Nephron progenitor cell (in vitro differentiated cells): ENCODE results near the gene PGM3.

Experiments
- DNase-seq: peaks from one replicate; pipeline ENCODE4 v3.0.0; 2021
- H3K27ac Mint-ChIP-seq: 2 replicates; pipeline ENCODE4 v1.8.0; 2021; ENCODE audit warnings: mild to moderate bottlenecking, moderate library complexity, mixed read lengths
- H3K27me3 Mint-ChIP-seq: 2 replicates; pipeline ENCODE4 v1.8.0; 2021; ENCODE audit warnings: mild to moderate bottlenecking, low read depth, mixed read lengths; ENCODE audit not compliant: poor library complexity
- H3K36me3 Mint-ChIP-seq: 2 replicates; pipeline ENCODE4 v1.8.0; 2021; ENCODE audit warnings: low read depth, mixed read lengths
- H3K4me1 Mint-ChIP-seq: 2 replicates; pipeline ENCODE4 v1.8.0; 2021; ENCODE audit warnings: mixed read lengths
- H3K4me3 Mint-ChIP-seq: 2 replicates; pipeline ENCODE4 v1.8.0; 2021; ENCODE audit warnings: mild to moderate bottlenecking, moderate library complexity, mixed read lengths
- H3K9me3 Mint-ChIP-seq: 2 replicates; pipeline ENCODE4 v1.8.0; 2021; ENCODE audit warnings: mild to moderate bottlenecking, moderate library complexity, mixed read lengths
- TF ChIP-seq, protein P1 (sequence below): fragments of 200-600 bp; sonication (generic); IDR thresholded peaks from 2 replicates; pipeline ENCODE4 v1.5.0; 2021; ENCODE audit warnings: antibody characterized with exemption

PGM3 gene

GRCh38 chr6:83119742-83120300, 73.2 kb downstream of the PGM3 start:
- Mint-ChIP-seq H3K27ac (no peak overlapping the region), H3K9me3 (no peaks in the 10 kb centered on the region), H3K4me3 (no peak overlapping the region), H3K27me3 (no peaks in the 10 kb centered on the region), H3K4me1 (no peaks in the 10 kb centered on the region), H3K36me3 (peaks cover 13% of the 10 kb centered on the region)
- no peak for DNase-seq
- TF ChIP-seq, protein P1, sequence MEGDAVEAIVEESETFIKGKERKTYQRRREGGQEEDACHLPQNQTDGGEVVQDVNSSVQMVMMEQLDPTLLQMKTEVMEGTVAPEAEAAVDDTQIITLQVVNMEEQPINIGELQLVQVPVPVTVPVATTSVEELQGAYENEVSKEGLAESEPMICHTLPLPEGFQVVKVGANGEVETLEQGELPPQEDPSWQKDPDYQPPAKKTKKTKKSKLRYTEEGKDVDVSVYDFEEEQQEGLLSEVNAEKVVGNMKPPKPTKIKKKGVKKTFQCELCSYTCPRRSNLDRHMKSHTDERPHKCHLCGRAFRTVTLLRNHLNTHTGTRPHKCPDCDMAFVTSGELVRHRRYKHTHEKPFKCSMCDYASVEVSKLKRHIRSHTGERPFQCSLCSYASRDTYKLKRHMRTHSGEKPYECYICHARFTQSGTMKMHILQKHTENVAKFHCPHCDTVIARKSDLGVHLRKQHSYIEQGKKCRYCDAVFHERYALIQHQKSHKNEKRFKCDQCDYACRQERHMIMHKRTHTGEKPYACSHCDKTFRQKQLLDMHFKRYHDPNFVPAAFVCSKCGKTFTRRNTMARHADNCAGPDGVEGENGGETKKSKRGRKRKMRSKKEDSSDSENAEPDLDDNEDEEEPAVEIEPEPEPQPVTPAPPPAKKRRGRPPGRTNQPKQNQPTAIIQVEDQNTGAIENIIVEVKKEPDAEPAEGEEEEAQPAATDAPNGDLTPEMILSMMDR = no peak

DNA sequence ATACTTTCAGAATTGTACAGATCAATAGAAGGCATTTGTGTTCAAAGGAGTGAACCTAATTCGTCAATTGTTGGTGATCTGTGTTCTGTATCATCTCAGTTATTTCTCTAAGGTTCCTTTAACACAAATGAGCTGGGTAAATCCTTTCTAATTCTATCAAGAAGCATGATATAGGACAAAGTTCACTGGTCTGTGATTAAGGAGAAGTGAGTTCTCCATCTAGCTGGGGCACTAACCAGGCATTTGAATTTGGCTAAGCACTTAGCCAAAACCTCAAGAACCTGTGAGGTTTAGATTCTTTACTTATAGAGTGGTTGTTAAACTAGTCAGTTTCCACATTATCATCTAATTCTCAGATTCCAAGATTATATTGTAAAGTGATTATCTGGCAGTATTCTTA, 75.3 kb downstream of the PGM3 start:
- TF ChIP-seq, protein P1 = no peak
- no peaks in the 10 kb centered on the region for H3K27me3 Mint-ChIP-seq
- H3K4me3 Mint-ChIP-seq = no peak overlapping the region
- H3K9me3 Mint-ChIP-seq = no peaks in the 10 kb centered on the region
- H3K27ac Mint-ChIP-seq = no peak overlapping the region
- DNase-seq = no peak
- H3K4me1 Mint-ChIP-seq = no peaks in the 10 kb centered on the region
- peaks cover 7% of the 10 kb centered on the region for H3K36me3 Mint-ChIP-seq
